Central memory CD4-positive, alpha-beta T cell (primary cell): ENCODE results near the gene KRTAP10-11.
"Not testable (repeated sequence)": the region's sequence is repeated elsewhere in the genome, so short reads cannot be mapped to it uniquely, and the experiment has no call there.

ENCODE experiments used
- DNase-seq: peaks from one replicate; pipeline ENCODE4 v3.0.0; 2022
- total RNA-seq, 3 experiments: gene quantifications; one replicate each; lab custom pipeline; 2026; lab: John Stamatoyannopoulos, UW

KRTAP10-11 gene, protein sequence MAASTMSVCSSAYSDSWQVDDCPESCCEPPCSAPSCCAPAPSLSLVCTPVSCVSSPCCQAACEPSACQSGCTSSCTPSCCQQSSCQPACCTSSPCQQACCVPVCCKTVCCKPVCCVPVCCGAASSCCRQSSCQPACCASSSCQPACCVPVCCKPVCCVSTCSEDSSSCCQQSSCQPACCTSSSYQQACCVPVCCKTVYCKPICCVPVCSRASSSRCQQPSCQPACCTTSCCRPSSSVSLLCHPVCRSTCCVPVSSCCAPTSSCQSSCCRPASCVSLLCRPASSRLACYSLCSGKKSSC
- 0 reads per million in 3 experiments for total RNA-seq

DNA sequence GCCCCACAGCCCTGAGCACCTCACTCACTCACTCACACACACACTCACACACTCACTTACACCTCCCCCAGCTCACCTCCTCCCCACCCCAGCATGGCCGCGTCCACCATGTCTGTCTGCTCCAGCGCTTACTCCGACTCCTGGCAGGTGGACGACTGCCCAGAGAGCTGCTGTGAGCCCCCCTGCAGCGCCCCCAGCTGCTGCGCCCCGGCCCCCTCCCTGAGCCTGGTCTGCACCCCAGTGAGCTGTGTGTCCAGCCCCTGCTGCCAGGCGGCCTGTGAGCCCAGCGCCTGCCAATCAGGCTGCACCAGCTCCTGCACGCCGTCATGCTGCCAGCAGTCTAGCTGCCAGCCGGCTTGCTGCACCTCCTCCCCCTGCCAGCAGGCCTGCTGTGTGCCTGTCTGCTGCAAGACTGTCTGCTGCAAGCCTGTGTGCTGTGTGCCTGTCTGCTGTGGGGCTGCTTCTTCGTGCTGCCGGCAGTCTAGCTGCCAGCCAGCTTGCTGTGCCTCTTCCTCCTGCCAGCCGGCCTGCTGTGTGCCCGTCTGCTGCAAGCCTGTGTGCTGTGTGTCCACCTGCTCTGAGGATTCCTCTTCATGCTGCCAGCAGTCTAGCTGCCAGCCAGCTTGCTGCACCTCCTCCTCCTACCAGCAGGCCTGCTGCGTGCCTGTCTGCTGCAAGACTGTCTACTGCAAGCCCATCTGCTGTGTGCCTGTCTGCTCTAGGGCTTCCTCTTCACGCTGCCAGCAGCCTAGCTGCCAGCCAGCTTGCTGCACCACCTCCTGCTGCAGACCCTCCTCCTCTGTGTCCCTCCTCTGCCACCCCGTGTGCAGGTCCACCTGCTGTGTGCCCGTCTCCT, at the start of gene KRTAP10-11:
TSS of gene KRTAP10-11 (plus strand) at position 49 of the 856 bp plus-strand sequence. CDS start at position 94, 45 bp downstream.
- not testable (repeated sequence) for DNase-seq

GRCh38 chr21:44598061-44598460, 48.2 kb upstream of the KRTAP10-11 start:
- DNase-seq: no peak

- no peak for DNase-seq
Observed at GRCh38 chr21:44599264-44600029, 46.8 kb upstream of the KRTAP10-11 start.

DNA sequence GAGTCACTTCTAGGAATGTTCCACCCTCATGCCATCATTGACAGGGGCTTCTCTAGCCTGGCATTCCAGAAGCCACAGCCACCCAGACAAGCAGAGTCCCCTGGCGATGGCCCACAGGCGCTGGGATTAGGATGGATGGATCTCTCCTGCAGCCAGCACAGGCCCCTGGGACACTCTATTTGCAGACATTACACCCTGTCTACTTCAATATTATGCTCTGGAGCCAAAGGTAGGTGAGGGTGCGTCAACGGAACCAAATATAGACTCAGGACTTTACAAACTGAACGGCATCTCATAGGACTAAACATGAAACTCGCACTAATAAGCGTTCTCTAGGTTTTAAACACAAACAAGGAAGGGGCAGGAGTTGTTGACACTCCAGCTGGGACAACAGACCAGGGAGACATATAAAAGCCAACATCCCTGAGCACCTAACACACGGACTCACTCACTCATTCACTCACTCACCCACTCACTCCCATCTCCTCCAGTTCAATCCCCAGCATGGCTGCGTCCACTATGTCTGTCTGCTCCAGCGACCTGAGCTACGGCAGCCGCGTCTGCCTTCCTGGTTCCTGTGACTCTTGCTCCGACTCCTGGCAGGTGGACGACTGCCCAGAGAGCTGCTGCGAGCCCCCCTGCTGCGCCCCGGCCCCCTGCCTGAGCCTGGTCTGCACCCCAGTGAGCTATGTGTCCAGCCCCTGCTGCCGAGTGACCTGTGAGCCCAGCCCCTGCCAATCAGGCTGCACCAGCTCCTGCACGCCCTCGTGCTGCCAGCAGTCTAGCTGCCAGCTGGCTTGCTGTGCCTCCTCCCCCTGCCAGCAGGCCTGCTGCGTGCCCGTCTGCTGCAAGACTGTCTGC, 45.9 kb upstream of the KRTAP10-11 start, which contains the start of gene KRTAP10-7:
TSS of gene KRTAP10-7 (plus strand) at position 480 of the 861 bp plus-strand sequence. CDS start at position 505, 25 bp downstream.
- DNase-seq: not testable (repeated sequence)

DNA sequence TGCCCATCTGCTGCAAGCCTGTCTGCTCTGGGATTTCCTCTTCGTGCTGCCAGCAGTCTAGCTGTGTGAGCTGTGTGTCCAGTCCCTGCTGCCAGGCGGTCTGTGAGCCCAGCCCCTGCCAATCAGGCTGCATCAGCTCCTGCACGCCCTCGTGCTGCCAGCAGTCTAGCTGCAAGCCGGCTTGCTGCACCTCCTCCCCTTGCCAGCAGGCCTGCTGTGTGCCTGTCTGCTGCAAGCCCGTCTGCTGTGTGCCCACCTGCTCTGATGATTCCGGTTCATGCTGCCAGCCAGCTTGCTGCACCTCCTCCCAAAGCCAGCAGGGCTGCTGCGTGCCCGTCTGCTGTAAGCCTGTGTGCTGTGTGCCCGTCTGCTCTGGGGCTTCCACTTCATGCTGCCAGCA, 45.1 kb upstream of the KRTAP10-11 start:
- DNase-seq: not testable (repeated sequence)

DNA sequence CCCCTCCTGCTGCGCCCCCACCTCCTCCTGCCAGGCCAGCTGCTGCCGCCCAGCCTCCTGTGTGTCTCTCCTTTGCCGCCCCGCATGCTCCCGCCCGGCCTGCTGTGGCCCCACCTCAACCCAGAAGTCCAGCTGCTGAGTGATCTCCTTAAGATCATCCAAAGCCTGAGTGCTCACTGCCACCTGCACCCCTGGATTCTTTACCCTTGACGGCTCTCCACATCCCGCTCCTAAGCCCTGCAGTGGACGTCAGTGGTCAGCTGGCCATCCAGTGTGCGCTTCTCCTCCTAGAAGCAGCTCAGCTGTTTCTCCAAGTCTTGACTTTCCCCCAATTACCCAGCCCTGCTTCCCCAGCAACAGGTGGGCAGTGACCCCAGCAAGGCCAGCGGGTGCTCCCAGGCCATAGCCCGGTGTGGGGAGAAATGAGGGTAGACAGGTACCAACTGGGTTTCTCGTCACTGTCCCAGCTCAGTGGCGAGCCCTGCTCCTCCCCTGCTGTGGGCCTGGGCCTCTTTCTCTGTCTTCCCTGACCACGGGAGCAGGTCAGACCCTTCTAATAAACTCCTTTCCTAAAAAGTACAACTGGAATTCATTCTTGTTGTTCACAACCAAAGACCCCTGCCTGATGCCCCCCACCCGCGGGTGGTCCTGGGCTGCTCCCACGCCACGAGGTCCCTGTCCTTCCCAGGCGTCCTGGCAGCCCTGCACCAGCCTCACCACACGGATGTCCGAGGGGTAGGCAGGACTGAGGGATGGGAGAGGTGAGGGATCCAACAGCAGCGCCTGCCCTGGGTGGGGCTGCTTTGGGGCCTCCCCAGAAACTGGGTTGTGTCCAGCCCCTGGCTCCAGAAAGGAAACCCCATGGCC, 44.4 kb upstream of the KRTAP10-11 start:
- no peak for DNase-seq

- DNase-seq: no peak
Observed at GRCh38 chr21:44602463-44602850, 43.8 kb upstream of the KRTAP10-11 start.

GRCh38 chr21:44603109-44603875, 42.9 kb upstream of the KRTAP10-11 start:
- no peak for DNase-seq

DNA sequence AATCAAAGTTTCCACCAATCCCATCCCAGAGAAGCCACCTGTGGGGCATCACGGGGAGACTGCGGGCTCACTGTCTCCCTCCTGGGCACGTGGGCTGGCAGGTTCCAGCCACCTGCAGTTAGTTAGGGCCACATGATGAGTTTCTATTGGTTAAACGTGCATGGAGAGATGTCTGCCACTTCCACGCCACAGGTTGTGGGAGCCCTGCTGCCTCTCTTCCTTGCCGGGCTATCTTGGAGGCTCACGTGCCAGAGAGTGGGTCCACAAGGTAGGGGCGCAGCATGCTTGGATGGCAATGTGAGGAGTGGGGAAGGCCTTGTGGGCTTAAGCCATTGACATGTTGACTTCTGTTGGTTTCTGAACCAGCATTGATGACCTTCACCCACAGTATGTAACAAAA, 42.3 kb upstream of the KRTAP10-11 start:
- DNase-seq: no peak

GRCh38 chr21:44606495-44606894, 39.7 kb upstream of the KRTAP10-11 start:
- DNase-seq: no peak

- DNase-seq: no peak
Observed at GRCh38 chr21:44609193-44609592, 37.0 kb upstream of the KRTAP10-11 start.

DNA sequence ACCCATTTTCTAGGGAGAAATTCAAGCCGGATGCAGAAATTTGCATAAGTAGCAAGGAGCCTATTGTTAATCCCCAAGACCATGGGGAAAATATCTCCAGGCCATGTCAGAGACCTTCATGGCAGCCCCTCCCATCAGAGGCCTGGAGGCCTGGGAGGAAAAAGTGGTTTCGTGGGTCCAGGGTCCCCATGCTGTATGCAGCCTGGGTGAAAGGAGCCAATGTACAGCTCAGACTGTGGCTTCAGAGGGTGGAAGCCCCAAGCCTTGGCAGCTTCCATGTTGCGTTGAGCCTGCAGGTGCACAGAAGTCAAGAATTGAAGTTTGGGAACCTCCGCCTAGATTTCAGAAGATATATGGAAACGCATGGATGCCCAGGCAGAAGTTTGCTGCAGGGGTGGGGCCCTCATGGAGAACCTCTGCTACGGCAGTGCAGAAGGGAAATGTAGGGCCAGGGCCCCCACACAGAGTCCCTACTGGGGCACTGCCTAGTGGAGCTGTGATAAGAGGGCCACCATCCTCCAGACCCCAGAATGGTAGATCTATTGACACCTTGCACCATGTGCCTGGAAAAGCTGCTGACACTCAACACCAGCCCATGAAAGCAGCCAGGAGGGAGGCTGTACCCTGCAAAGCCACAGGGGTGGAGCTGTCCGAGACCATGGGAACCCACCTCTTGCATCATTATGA, 35.9 kb upstream of the KRTAP10-11 start:
- not testable (repeated sequence) for DNase-seq

GRCh38 chr21:44611551-44611950, 34.7 kb upstream of the KRTAP10-11 start:
- DNase-seq: no peak

GRCh38 chr21:44612029-44612486, 34.2 kb upstream of the KRTAP10-11 start, which contains the start of gene KRTAP10-8:
TSS of gene KRTAP10-8 (plus strand) at chr21:44612079. CDS start at chr21:44612101, 22 bp downstream.
- no peak for DNase-seq

DNA sequence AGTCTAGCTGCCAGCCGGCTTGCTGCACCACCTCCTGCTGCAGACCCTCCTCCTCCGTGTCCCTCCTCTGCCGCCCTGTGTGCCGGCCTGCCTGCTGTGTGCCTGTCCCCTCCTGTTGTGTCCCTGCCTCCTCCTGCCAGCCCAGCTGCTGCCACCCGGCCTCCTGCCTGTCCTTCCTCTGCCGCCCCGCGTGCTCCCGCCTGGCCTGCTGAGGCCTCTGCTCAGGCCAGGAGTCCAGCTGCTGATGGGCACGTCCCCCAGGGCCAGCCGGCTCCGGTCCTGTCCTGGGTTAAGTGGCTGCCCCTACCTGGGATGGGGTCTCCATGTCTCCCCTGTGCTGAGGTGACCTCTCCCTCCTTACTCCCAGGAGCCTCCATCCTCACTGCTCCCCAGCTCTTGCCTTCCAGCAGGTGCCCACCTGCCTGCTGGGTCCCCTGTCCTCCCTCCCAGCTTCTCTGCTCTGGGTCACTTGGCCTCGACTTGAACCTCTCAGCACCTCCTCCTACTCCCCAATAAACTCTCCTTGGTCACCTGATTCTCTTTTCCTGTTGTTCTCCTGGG, 33.5 kb upstream of the KRTAP10-11 start:
- no peak for DNase-seq

DNA sequence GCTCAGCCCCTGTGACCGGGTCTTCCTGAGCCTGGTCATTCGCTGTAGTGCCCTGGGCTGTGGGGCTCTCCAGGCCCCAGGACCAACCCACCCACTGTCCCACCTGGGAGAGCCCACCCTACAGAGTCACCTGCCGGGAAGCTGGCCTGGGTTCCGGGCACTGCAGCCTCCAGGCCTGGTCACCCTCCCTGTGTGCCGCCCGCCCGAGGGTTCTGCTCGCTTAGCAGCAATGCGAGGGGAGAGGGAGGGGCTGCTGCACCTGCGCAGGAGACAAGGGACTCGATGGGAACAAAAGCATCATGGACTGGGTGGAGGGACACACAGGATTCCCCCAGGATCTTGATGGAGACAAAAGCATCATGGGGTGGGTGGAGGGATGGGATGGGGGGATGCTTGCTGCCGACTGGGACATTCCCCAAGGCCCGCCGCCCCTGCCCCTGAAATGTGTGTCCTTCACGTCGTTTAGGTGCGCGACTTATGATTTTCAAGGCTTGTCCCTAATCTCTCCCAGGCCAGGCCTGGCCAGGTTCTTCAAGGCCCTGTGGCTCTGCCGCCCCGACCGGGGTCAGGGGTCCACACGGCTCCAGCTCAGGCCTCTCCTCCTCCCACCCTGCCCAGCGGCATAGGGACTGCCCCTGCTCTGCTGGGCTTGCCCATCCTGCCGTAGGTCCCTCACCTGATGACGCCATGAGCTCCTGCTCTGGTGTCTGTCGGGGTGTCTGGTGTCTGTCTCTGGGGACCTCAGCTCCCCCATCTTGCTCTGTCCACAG, 32.6 kb upstream of the KRTAP10-11 start:
- no peak for DNase-seq

DNA sequence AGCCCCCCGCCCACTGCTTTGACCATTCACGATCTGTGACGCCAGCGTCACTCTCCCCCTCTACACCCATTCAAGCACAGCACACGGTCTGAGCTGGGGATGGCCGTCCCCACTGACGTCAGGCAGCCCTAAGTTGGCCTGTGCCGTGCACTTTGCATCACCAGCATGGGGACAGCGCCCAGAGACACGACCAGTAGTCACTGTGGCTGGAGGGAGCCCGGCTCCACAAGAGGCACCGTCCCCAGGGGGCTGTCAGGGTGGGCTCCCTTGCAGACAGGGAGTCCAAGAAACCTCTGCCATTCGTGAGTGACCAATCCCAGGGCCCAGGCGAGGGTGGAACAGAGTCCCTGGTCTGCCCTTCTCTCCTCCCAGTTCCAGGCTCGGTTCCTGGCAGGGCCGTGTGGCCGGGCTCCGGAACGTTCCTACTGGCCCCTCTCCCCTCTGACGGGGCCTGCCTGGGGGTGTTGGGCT, 32.0 kb upstream of the KRTAP10-11 start:
- no peak for DNase-seq

GRCh38 chr21:44614961-44615391, 31.2 kb upstream of the KRTAP10-11 start:
- no peak for DNase-seq
